ENCODE measurements around the gene DNAH3.
"Not testable (repeated sequence)": the region's sequence is repeated elsewhere in the genome, so short reads cannot be mapped to it uniquely, and the experiment has no call there.

DNAH3 gene

DNA sequence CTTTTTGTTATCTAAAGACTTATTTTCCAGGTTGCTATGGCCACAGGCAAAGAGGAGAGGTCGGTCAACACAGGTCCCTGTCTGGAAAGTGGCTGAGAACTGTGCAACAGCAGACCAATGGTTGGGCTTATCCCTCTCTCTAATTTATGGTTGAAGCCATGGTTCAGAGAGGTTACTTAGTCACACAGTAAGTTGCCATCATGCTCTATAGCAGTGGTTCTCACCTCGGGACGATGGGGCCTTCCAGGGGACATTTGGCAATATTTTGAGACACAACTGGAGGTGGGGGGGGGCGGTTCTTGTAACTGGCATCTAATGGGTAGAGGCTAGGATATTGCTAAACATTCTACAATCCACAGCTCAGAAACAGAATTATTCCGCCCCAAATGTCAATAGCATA lies 7.0 kb upstream of the DNAH3 start:
- no peaks in the 10 kb centered on the region for H3K27me3 ChIP-seq (replicated peaks; ENCODE audit: insufficient read depth, low read length)
- no peak overlapping the region; the same call in 1 of the 2 replicates for H3K4me3 ChIP-seq (ENCODE audit: low read length)
- no peaks in the 10 kb centered on the region for H3K9me3 ChIP-seq (replicated peaks; ENCODE audit: insufficient read depth, low read length)
- no peaks in the 10 kb centered on the region for H3K9me2 ChIP-seq (replicated peaks; ENCODE audit: insufficient read depth, low read length)
- DNase-seq = no peak
- peak overlapping the region; percentile 100 for H3K4me2 ChIP-seq (ENCODE audit: low read depth, low read length)
- TF ChIP-seq EZH2 (optimal IDR thresholded peaks at IDR 0.05; ENCODE audit: low read depth, low read length) = no peak
- TF ChIP-seq, protein P1, sequence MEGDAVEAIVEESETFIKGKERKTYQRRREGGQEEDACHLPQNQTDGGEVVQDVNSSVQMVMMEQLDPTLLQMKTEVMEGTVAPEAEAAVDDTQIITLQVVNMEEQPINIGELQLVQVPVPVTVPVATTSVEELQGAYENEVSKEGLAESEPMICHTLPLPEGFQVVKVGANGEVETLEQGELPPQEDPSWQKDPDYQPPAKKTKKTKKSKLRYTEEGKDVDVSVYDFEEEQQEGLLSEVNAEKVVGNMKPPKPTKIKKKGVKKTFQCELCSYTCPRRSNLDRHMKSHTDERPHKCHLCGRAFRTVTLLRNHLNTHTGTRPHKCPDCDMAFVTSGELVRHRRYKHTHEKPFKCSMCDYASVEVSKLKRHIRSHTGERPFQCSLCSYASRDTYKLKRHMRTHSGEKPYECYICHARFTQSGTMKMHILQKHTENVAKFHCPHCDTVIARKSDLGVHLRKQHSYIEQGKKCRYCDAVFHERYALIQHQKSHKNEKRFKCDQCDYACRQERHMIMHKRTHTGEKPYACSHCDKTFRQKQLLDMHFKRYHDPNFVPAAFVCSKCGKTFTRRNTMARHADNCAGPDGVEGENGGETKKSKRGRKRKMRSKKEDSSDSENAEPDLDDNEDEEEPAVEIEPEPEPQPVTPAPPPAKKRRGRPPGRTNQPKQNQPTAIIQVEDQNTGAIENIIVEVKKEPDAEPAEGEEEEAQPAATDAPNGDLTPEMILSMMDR (IDR thresholded peaks at IDR 0.05; ENCODE audit: low read length) = no peak
- TF ChIP-seq EZH2phosphoT487 (IDR thresholded peaks at IDR 0.05; ENCODE audit: low read length) = no peak
- peak overlapping the region; percentile 99 for H2AFZ ChIP-seq (ENCODE audit: low read length)
- no peak overlapping the region for H3K27ac ChIP-seq (ENCODE audit: low read length)
- no peak overlapping the region; the same call in 1 of the 2 replicates for H3K9ac ChIP-seq (ENCODE audit: low read length)
- no peaks in the 10 kb centered on the region for H3F3A ChIP-seq (ENCODE audit: insufficient read depth, low read length)
- peaks cover 8% of the 10 kb centered on the region for H3K4me1 ChIP-seq (ENCODE audit: low read length)
- no peaks in the 10 kb centered on the region for H3K36me3 ChIP-seq (replicated peaks; ENCODE audit: insufficient read depth, low read length)
- no peaks in the 10 kb centered on the region for H4K20me1 ChIP-seq (ENCODE audit: insufficient read depth, low read length)
- H3K79me2 ChIP-seq (ENCODE audit: low read length) = no peaks in the 10 kb centered on the region

DNA sequence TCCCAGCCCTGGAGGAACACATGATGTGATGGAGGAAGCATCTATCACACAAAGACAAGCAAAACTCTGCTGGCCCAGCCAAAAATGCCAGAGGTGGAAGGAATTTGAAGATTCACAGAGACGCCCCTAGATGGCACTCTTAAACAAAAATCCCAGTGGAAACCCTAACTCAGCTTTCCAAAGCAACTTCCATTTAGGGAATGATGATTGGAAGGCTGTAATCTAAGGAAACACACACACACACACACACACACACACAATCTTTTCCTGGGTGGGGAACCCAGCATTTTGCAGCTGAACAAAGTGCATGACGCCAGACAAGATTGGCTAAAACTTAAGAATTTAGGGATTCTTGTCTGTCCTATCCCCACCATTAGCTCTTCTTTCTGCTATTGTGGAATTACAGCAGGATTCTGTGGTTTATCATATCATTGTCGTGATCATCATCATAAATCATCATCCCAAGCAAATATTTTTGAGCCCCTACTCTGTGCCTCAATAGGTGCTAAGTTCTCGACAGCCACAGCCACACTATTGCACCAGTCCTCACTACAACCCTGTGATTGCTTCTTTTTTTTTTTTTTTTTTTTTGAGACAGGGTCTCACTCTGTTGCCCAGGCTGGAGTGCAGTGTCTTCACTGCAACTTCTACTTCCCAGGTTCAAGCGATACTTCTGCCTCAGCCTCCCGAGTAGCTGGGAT lies 6.3 kb upstream of the DNAH3 start:
- Histone ChIP-seq H3K79me2 (ENCODE audit: low read length) (no peaks in the 10 kb centered on the region), H3K36me3 (replicated peaks; ENCODE audit: insufficient read depth, low read length) (no peaks in the 10 kb centered on the region), H3K4me1 (ENCODE audit: low read length) (peaks cover 8% of the 10 kb centered on the region), H3K27me3 (replicated peaks; ENCODE audit: insufficient read depth, low read length) (no peaks in the 10 kb centered on the region), H3K9me2 (replicated peaks; ENCODE audit: insufficient read depth, low read length) (no peaks in the 10 kb centered on the region), H3K4me3 (ENCODE audit: low read length) (no peak overlapping the region), H3K9me3 (replicated peaks; ENCODE audit: insufficient read depth, low read length) (no peaks in the 10 kb centered on the region), H3K4me2 (ENCODE audit: low read depth, low read length) (no peak overlapping the region), H3F3A (ENCODE audit: insufficient read depth, low read length) (no peaks in the 10 kb centered on the region), H2AFZ (ENCODE audit: low read length) (no peak overlapping the region), H4K20me1 (ENCODE audit: insufficient read depth, low read length) (no peaks in the 10 kb centered on the region), H3K27ac (ENCODE audit: low read length) (no peak overlapping the region), H3K9ac (ENCODE audit: low read length) (no peak overlapping the region)
- no peak for TF ChIP-seq EZH2 (optimal IDR thresholded peaks at IDR 0.05; ENCODE audit: low read depth, low read length)
- TF ChIP-seq, protein P1 (IDR thresholded peaks at IDR 0.05; ENCODE audit: low read length) = peak; percentile 64
- DNase-seq = peak; percentile 21

DNA sequence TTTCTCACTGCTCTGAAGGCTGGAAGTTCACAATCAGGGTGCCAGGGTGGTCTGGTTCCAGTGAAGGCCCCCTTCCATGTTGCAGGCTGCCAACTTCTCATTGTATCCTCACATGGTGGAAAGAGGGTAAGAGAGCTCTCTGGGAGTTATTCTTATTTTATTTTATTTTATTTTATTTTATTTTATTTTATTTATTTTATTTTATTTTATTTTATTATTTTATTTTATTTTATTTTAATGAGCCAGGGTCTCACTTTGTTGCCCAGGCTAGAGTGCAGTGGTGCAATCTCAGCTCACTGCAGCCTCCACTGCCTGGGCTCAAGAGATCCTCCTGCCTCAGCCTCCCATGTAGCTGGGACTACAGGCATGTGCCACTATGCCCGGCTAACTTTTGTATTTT lies 5.4 kb upstream of the DNAH3 start:
- H3F3A ChIP-seq (ENCODE audit: insufficient read depth, low read length); H3K9me2 ChIP-seq (replicated peaks; ENCODE audit: insufficient read depth, low read length); H3K4me1 ChIP-seq (ENCODE audit: low read length); H3K9me3 ChIP-seq (replicated peaks; ENCODE audit: insufficient read depth, low read length); H3K4me3 ChIP-seq (ENCODE audit: low read length); H2AFZ ChIP-seq (ENCODE audit: low read length); DNase-seq; H3K79me2 ChIP-seq (ENCODE audit: low read length); H3K36me3 ChIP-seq (replicated peaks; ENCODE audit: insufficient read depth, low read length); H3K27me3 ChIP-seq (replicated peaks; ENCODE audit: insufficient read depth, low read length); H3K4me2 ChIP-seq (ENCODE audit: low read depth, low read length); H4K20me1 ChIP-seq (ENCODE audit: insufficient read depth, low read length); H3K27ac ChIP-seq (ENCODE audit: low read length); H3K9ac ChIP-seq (ENCODE audit: low read length): not testable (repeated sequence)

DNA sequence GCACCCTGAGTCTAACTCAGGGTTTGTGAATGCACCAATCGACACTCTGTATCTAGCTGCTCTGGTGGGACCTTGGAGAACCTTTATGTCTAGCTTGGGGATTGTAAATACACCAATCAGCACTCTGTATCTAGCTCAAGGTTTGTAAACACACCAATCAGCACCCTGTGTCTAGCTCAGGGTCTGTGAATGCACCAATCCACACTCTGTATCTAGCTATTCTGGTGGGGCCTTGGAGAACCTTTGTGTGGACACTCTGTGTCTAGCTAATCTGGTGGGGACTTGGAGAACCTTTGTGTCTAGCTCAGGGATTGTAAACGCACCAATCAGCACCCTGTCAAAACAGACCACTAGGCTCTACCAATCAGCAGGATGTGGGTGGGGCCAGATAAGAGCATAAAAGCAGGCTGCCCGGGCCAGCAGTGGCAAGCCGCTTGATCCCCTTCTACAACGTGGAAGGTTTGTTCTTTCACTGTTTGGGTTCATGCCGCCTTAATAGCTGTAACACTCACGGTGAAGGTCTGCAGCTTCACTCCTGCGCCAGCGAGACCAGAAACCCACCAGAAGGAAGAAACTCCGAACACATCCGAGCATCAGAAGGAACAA lies 2.6 kb upstream of the DNAH3 start:
- not testable (repeated sequence) for H3K9me2 ChIP-seq (replicated peaks; ENCODE audit: insufficient read depth, low read length); H3K4me1 ChIP-seq (ENCODE audit: low read length); H2AFZ ChIP-seq (ENCODE audit: low read length); H3K4me2 ChIP-seq (ENCODE audit: low read depth, low read length); H3K9me3 ChIP-seq (replicated peaks; ENCODE audit: insufficient read depth, low read length); H3K27me3 ChIP-seq (replicated peaks; ENCODE audit: insufficient read depth, low read length); H3K27ac ChIP-seq (ENCODE audit: low read length); H3K79me2 ChIP-seq (ENCODE audit: low read length); H3F3A ChIP-seq (ENCODE audit: insufficient read depth, low read length); H3K9ac ChIP-seq (ENCODE audit: low read length); H3K36me3 ChIP-seq (replicated peaks; ENCODE audit: insufficient read depth, low read length); H3K4me3 ChIP-seq (ENCODE audit: low read length); H4K20me1 ChIP-seq (ENCODE audit: insufficient read depth, low read length); DNase-seq

DNA sequence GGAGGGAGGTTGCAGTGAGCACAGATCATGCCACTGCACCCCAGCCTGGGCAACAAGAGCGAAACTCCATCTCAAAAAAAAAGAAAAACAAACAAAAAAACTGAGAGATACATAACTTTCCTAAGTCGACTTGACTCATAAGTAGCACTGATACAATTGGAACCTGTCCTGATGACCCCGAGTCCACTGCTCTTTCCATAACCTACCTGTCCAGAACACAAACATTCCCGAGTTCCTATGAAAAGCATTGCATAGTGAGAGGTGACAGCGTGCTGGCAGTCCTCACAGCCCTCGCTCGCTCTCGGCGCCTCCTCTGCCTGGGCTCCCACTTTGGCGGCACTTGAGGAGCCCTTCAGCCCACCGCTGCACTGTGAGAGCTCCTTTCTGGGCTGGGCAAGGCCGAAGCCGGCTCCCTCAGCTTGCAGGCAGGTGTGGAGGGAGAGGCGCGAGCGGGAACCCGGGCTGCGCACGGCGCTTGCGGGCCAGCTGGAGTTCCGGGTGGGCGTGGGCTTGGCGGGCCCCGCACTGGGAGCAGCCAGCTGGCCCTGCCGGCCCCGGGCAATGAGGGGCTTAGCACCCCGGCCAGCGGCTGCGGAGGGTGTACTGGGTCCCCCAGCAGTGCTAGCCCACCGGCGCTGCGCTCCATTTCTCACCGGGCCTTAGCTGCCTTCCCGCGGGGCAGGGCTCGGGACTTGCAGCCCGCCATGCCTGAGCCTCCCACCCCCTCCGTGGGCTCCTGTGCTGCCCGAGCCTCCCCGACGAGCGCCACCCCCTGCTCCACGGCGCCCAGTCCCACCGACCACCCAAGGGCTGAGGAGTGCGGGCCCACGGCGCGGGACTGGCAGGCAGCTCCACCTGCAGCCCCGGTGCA lies 1.7 kb upstream of the DNAH3 start:
- H3K9ac ChIP-seq (ENCODE audit: low read length); H3K9me2 ChIP-seq (replicated peaks; ENCODE audit: insufficient read depth, low read length); DNase-seq; H3K4me2 ChIP-seq (ENCODE audit: low read depth, low read length); H3K79me2 ChIP-seq (ENCODE audit: low read length); H3K4me1 ChIP-seq (ENCODE audit: low read length); H3K36me3 ChIP-seq (replicated peaks; ENCODE audit: insufficient read depth, low read length); H3F3A ChIP-seq (ENCODE audit: insufficient read depth, low read length); H3K4me3 ChIP-seq (ENCODE audit: low read length); H3K27ac ChIP-seq (ENCODE audit: low read length); H3K9me3 ChIP-seq (replicated peaks; ENCODE audit: insufficient read depth, low read length); H4K20me1 ChIP-seq (ENCODE audit: insufficient read depth, low read length); H2AFZ ChIP-seq (ENCODE audit: low read length); H3K27me3 ChIP-seq (replicated peaks; ENCODE audit: insufficient read depth, low read length): not testable (repeated sequence)
